ENCODE measurements around the gene BOLA3.

Gene BOLA3

GRCh38 chr2:74186038-74186437, 38.3 kb upstream of the BOLA3 start:
- DNase-seq (ENCODE audit: low read depth): peak; percentile 93
- H3K4me3 ChIP-seq (ENCODE audit: low read depth, low read length): peak overlapping the region; percentile 60
- TF ChIP-seq CTCF (IDR thresholded peaks at IDR 0.05; ENCODE audit: insufficient read depth, low read depth, low read length, missing control alignments): no peak

GRCh38 chr2:74183878-74184277, 36.2 kb upstream of the BOLA3 start:
- DNase-seq (ENCODE audit: low read depth): peak; percentile 52
- no peak overlapping the region for H3K4me3 ChIP-seq (ENCODE audit: low read depth, low read length)
- no peak for TF ChIP-seq CTCF (IDR thresholded peaks at IDR 0.05; ENCODE audit: insufficient read depth, low read depth, low read length, missing control alignments)

- peak; percentile 94 for DNase-seq (ENCODE audit: low read depth)
- no peak for TF ChIP-seq CTCF (IDR thresholded peaks at IDR 0.05; ENCODE audit: insufficient read depth, low read depth, low read length, missing control alignments)
- H3K4me3 ChIP-seq (ENCODE audit: low read depth, low read length): peak overlapping the region; percentile 38
Observed at GRCh38 chr2:74181739-74182138, 34.0 kb upstream of the BOLA3 start.

DNA sequence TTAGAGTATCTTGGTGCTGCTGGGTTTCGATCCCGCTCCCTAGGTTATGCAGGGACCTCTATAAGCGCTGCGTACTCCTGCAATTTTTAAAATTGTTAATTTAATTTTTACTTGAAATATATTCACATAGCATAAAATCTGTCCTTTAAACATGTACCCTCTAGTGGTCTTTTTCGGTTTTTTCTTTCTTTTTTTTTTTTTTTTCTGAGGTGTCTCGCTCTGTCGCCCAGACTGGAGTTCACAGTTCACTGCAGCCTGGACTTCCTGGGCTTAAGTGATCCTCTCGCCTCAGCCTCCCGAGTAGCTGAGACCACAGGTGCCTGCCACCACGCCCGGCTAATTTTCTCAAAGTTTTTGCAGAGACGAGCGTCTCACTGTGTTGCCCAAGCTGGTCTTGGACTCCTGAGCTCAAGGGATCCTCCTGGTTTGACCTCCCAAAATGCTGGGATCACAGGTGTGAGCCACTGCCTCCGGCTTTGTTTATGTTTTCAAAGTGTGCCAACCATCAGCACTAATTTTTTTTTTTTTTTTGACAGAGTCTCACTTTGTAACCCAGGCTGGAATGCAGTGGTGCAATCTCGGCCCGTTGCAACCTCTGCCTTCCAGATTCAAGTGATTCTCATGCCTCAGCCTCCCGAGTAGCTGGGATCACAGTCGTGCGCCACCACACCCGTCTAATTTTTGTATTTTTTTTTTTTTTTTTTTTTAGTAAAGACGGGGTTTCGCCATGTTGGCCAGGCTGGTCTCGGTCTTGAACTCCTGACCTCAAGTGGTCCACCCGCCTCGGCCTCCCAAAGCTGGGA, 31.6 kb upstream of the BOLA3 start:
- peak; percentile 16 for TF ChIP-seq CTCF (IDR thresholded peaks at IDR 0.05; ENCODE audit: insufficient read depth, low read depth, low read length, missing control alignments)
- peak overlapping the region; percentile 84 for H3K4me3 ChIP-seq (ENCODE audit: low read depth, low read length)
- peak; percentile 84 for DNase-seq (ENCODE audit: low read depth)

GRCh38 chr2:74178211-74179062, 30.7 kb upstream of the BOLA3 start, which contains the start of gene MOB1A:
MOB1A (minus strand) TSS chr2:74178879; CDS start chr2:74178674, 205 bp downstream.
- H3K4me3 ChIP-seq (ENCODE audit: low read depth, low read length): peak within 1 kb of the TSS; percentile 84
- DNase-seq (ENCODE audit: low read depth): peak; percentile 100
- no peak for TF ChIP-seq CTCF (IDR thresholded peaks at IDR 0.05; ENCODE audit: insufficient read depth, low read depth, low read length, missing control alignments)

DNA sequence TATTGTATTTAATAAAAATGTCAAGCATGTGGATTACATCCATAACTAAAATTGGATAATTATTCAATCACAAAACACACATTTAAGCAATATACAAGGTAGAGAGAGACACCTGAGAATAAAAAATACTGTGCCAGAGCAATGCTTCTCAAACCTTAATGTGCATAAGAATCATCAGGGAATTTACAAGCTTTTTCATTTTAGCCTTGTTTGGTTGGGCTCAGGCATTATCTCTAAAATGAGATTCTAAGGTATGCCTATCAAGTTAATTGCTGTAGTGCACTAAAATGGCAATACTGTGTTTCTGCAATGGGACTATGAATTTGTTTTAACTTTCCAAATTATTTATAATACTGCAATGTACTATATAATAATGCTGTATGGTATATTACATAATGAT, 30.0 kb upstream of the BOLA3 start:
- peak overlapping the region; percentile 84 for H3K4me3 ChIP-seq (ENCODE audit: low read depth, low read length)
- TF ChIP-seq CTCF (IDR thresholded peaks at IDR 0.05; ENCODE audit: insufficient read depth, low read depth, low read length, missing control alignments): no peak
- DNase-seq (ENCODE audit: low read depth): no peak

Data from GM12865 (cell line).